Caco-2 (cell line): ENCODE data around the gene KIF13A. TPM values are rescaled to one million over a fixed set of nuclear protein-coding genes. Genes with fewer than 3 reads are reported as not detected.

Experiments used
- BruUV-seq: library from RNA; stranded (reverse); fragments of 400-500 nt; replicated peaks from 2 replicates; lab custom pipeline; 2021; lab: Mats Ljungman, UMichigan
- CTCF ChIA-PET: fragments of 300-600 bp; sonication (Branson Sonifier 250); formaldehyde crosslinking; loops from one replicate; lab custom pipeline; 2022; ENCODE audit warnings: antibody characterized with exemption; lab: Charles Lee
- POLR2A ChIA-PET: fragments of 300-600 bp; sonication (Branson Sonifier 250); formaldehyde crosslinking; loops from one replicate; lab custom pipeline; 2022; ENCODE audit warnings: antibody characterized with exemption; lab: Charles Lee
- DNase-seq, 2 experiments: peaks; one replicate each; pipeline versions ENCODE4 v3.0.0 to v3.0.0-alpha.2; 2020 to 2022
- H3K27me3 ChIP-seq: replicated peaks from 2 replicates; pipeline ENCODE4 v1.6.0; 2011; ENCODE audit warnings: low read length; ENCODE audit not compliant: control insufficient read depth, insufficient read depth
- H3K36me3 ChIP-seq: 2 replicates; pipeline ENCODE4 v1.5.1; 2011; ENCODE audit warnings: low read length; ENCODE audit not compliant: control insufficient read depth, insufficient read depth
- H3K4me1 ChIP-seq: fragments of 250-450 bp; sonication (Bioruptor Pico); 2 replicates; pipeline ENCODE4 v1.5.1; 2020; ENCODE audit warnings: mild to moderate bottlenecking
- H3K4me3 ChIP-seq: 2 replicates; pipeline ENCODE4 v1.5.1; 2011; ENCODE audit warnings: low read depth, mild to moderate bottlenecking, control low read depth, low read length
- H3K9me3 ChIP-seq: fragments of 250-450 bp; sonication (Bioruptor Pico); 2 replicates; pipeline ENCODE4 v1.5.1; 2020; ENCODE audit warnings: mild to moderate bottlenecking, moderate library complexity
- H3K27ac Mint-ChIP-seq: one replicate; pipeline ENCODE4 v1.8.0; 2022; ENCODE audit warnings: mixed read lengths; ENCODE audit not compliant: unreplicated experiment
- H3K27me3 Mint-ChIP-seq: one replicate; pipeline ENCODE4 v1.8.0; 2022; ENCODE audit warnings: mixed read lengths; ENCODE audit not compliant: insufficient read depth, unreplicated experiment
- H3K36me3 Mint-ChIP-seq: one replicate; pipeline ENCODE4 v1.8.0; 2022; ENCODE audit warnings: mild to moderate bottlenecking, mixed read lengths; ENCODE audit not compliant: insufficient read depth, unreplicated experiment
- H3K4me1 Mint-ChIP-seq: one replicate; pipeline ENCODE4 v1.8.0; 2022; ENCODE audit warnings: low read depth, mixed read lengths; ENCODE audit not compliant: unreplicated experiment
- H3K4me3 Mint-ChIP-seq: one replicate; pipeline ENCODE4 v1.8.0; 2022; ENCODE audit warnings: mild to moderate bottlenecking, moderate library complexity, mixed read lengths; ENCODE audit not compliant: unreplicated experiment
- H3K9me3 Mint-ChIP-seq: one replicate; pipeline ENCODE4 v1.8.0; 2022; ENCODE audit warnings: mixed read lengths; ENCODE audit not compliant: unreplicated experiment
- CTCF ChIP-seq, 2 experiments: fragments of 200-600 bp in 1 of 2; IDR thresholded peaks; 1 replicate in 1 of 2; 2 replicates in 1 of 2; pipeline versions ENCODE4 v1.5.1 to v1.8.0; 2011 to 2022; ENCODE audit warnings: antibody characterized with exemption in 1 of 2, control low read depth in 1 of 2, inconsistent platforms in 1 of 2, low read depth in 1 of 2, low read length in 1 of 2, mild to moderate bottlenecking in 1 of 2, moderate library complexity in 1 of 2; ENCODE audit not compliant: insufficient read depth in 1 of 2, severe bottlenecking in 1 of 2, unreplicated experiment in 1 of 2
- intact Hi-C: fragments of 100-400 bp; cut with micrococcal nuclease; formaldehyde crosslinking; loops from one replicate; pipeline ENCODE4 v1.10.0; 2022; ENCODE audit not compliant: unreplicated experiment
- total RNA-seq: library from RNA; stranded (reverse); gene quantifications from 2 replicates; pipeline ENCODE4 v1.2.3, GENCODE V29; 2022

The KIF13A gene
- total RNA-seq, 1 experiment from 2014 or later = 13.8 TPM

GRCh38 chr6:17985934-17986655, 1.3 kb downstream of the KIF13A start:
- H3K4me3 Mint-ChIP-seq = peak overlapping the region; percentile 70
- no peaks in the 10 kb centered on the region for H3K9me3 ChIP-seq
- CTCF ChIA-PET = no interaction called here
- BruUV-seq = TSS peak; percentile 41
- no peaks in the 10 kb centered on the region for H3K27me3 Mint-ChIP-seq
- H3K36me3 Mint-ChIP-seq = no peaks in the 10 kb centered on the region
- 0 out of 2 replicates have a peak, but pooled peaks cover 5% of the 10 kb centered on the region for H3K4me1 ChIP-seq
- no peaks in the 10 kb centered on the region; the same call in 1 of the 2 replicates for H3K36me3 ChIP-seq
- no peak overlapping the region for H3K27ac Mint-ChIP-seq
- H3K4me3 ChIP-seq = peak overlapping the region; percentile 60
- POLR2A ChIA-PET = no interaction called here
- no peaks in the 10 kb centered on the region for H3K27me3 ChIP-seq
- no peak for TF ChIP-seq CTCF (IDR thresholded peaks at IDR 0.05; ENCODE audit: insufficient read depth in 1 of 2, low read depth in 1 of 2, low read length in 1 of 2, severe bottlenecking in 1 of 2, unreplicated experiment in 1 of 2)
- H3K9me3 Mint-ChIP-seq = no peaks in the 10 kb centered on the region
- DNase-seq = no peak
- intact Hi-C loops = loop anchor here (5.0 kb wide), 1 partner anchor 119 kb away; no protein-coding TSS in a partner anchor
- H3K4me1 Mint-ChIP-seq = no peaks in the 10 kb centered on the region

- no peaks in the 10 kb centered on the region for H3K9me3 Mint-ChIP-seq
Measured at GRCh38 chr6:17984812-17985670, 2.4 kb downstream of the KIF13A start.

More at GRCh38 chr6:17984812-17985670, 2.4 kb downstream of the KIF13A start:
- H3K9me3 ChIP-seq = no peaks in the 10 kb centered on the region
- ChIA-PET POLR2A (no interaction called here), CTCF (no interaction called here)
- TF ChIP-seq CTCF (IDR thresholded peaks at IDR 0.05; ENCODE audit: insufficient read depth in 1 of 2, low read depth in 1 of 2, low read length in 1 of 2, severe bottlenecking in 1 of 2, unreplicated experiment in 1 of 2) = no peak
- H3K4me3 ChIP-seq = no peak overlapping the region
- Mint-ChIP-seq H3K4me3 (no peak overlapping the region), H3K27ac (no peak overlapping the region), H3K27me3 (no peaks in the 10 kb centered on the region), H3K4me1 (no peaks in the 10 kb centered on the region), H3K36me3 (no peaks in the 10 kb centered on the region)
- H3K27me3 ChIP-seq = no peaks in the 10 kb centered on the region
- H3K36me3 ChIP-seq = no peaks in the 10 kb centered on the region; the same call in 1 of the 2 replicates
- intact Hi-C loops = loop anchor here (5.0 kb wide), 1 partner anchor 118 kb away; no protein-coding TSS in a partner anchor
- DNase-seq = no peak
- BruUV-seq = no TSS peak
- H3K4me1 ChIP-seq = 0 out of 2 replicates have a peak, but pooled peaks cover 5% of the 10 kb centered on the region
